ENCODE results near the gene TBC1D1.

The TBC1D1 gene

DNA sequence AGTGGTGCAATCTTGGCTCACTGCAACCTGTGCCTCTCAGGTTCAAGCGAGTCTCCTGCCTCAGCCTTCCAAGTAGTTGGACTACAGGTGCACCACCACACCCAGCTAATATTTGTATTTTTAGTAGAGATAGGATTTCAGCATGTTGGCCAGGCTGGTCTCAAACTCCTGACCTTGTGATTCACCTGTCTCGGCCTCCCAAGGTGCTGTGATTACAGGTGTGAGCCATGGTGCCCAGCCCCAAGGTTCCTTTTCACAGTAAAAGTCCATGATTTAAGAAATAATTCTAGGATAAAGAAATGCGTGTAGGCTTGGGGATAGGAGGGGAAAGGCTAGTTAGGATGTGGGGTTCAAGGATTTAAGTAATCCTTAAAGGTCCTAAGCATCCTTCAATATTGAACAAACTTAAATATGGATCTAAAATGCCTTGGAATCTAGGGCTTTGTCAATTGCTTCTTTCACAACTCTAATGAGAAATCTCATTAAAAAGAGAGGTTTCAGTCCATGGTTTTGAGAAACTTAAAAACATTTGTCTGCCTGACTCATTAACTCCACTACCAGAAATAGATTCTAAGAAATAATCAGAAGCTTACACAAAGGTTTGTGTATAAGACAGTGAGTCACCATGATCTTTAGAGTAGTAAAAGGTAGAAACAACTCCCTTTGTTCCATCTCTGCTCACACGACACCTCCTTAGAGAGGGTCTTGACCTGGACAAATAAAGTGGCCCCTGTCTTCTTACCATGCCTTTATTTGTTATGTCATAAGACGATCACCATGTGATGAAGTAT is 272.5 kb downstream of the TBC1D1 start:
- H3K4me3 ChIP-seq (ENCODE audit: low read depth, low read length) = no peak overlapping the region
- TF ChIP-seq, protein P1, sequence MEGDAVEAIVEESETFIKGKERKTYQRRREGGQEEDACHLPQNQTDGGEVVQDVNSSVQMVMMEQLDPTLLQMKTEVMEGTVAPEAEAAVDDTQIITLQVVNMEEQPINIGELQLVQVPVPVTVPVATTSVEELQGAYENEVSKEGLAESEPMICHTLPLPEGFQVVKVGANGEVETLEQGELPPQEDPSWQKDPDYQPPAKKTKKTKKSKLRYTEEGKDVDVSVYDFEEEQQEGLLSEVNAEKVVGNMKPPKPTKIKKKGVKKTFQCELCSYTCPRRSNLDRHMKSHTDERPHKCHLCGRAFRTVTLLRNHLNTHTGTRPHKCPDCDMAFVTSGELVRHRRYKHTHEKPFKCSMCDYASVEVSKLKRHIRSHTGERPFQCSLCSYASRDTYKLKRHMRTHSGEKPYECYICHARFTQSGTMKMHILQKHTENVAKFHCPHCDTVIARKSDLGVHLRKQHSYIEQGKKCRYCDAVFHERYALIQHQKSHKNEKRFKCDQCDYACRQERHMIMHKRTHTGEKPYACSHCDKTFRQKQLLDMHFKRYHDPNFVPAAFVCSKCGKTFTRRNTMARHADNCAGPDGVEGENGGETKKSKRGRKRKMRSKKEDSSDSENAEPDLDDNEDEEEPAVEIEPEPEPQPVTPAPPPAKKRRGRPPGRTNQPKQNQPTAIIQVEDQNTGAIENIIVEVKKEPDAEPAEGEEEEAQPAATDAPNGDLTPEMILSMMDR (IDR thresholded peaks at IDR 0.05; ENCODE audit: low read depth, low read length, missing control alignments) = no peak
- no peak for DNase-seq (ENCODE audit: low read depth)
- in situ Hi-C loops (cut with HindIII; ENCODE audit: low sequenced_read_pairs) = loop anchor here (5.0 kb wide), 1 partner anchor 81 kb away; no protein-coding TSS in a partner anchor

DNA sequence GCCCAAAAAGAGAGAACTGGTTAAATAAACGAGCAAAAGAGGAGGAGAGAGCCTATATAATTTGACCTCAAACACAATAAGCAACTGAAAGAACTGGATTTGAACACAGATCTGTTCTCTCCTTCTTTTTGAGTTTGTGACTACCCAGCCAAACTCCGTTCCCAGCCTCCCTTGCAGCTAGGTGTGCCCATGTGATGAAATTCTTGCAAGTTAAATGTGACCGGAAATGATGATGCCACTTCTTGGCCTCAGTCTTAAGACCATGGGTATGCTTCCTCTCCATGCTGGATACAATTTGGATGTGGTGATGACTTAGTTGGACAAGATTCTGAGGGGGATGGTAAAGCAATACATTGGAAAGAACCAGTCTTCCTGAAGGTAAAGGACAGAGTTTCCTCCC is 273.5 kb downstream of the TBC1D1 start:
- in situ Hi-C loops (cut with HindIII; ENCODE audit: low sequenced_read_pairs) = loop anchor here (5.0 kb wide), 1 partner anchor 82 kb away; no protein-coding TSS in a partner anchor
- no peak overlapping the region for H3K4me3 ChIP-seq (ENCODE audit: low read depth, low read length)
- DNase-seq (ENCODE audit: low read depth) = no peak
- TF ChIP-seq, protein P1 (IDR thresholded peaks at IDR 0.05; ENCODE audit: low read depth, low read length, missing control alignments) = no peak

DNA sequence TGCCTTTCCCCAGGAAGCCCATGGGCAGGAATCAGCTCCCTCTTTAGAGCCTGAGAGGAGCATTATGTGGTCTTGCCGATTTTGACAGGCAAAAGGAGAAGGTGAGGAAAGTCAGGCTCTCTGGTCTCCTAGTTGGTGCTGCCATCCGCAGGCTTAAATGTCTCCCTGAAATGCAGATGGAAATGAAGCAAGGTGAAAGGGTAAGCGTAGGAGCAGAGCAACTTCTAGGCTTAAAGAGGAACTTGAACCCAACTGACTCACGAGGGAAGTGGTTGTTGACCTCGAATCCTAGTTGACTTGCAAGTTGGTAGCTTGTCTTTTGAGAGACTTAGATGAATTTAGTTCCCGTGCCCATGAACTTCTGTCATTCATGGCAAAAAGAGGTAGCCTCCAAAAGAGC is 275.2 kb downstream of the TBC1D1 start:
- no peak overlapping the region for H3K4me3 ChIP-seq (ENCODE audit: low read depth, low read length)
- no peak for DNase-seq (ENCODE audit: low read depth)
- in situ Hi-C loops (cut with HindIII; ENCODE audit: low sequenced_read_pairs) = no loop called here
- TF ChIP-seq, protein P1 (IDR thresholded peaks at IDR 0.05; ENCODE audit: low read depth, low read length, missing control alignments) = no peak

DNA sequence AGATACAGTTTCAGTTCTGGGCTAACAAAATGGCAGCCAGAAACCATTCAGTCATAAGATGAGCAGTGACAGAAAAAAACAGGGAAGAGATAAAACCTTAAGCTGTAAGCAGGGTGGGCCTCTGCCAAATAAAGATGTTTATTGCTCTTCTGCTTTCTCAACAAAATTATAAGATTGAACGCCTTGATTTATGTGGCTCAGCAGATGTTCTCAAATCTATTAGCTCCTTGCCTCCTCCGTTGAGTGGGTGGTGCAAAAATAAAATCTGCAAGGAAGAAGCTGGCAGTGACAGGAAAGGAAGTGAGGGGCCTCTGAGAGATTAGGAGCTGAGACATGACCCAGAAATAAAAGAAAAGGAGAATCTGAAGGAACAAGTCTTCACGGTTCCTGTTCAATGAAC is 275.9 kb downstream of the TBC1D1 start:
- in situ Hi-C loops (cut with HindIII; ENCODE audit: low sequenced_read_pairs) = no loop called here
- H3K4me3 ChIP-seq (ENCODE audit: low read depth, low read length) = no peak overlapping the region

DNA sequence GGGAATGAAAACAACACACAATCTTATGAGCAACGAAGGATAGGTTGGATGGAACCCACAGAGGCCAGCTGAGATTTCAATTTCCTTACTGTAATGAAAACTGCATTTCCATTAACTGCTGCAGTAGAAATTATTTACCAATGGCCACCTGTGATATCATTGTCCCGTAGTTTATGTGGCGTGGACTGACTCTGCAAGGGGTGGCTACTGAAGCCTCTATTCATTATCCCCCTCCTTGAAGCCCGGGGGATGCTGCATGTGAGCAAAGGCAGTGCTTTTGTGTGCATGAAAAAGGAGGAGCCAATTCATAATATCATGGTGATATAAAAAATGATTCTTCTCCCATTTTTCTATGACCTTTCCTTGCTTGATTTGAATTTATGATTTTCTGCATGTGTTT is 277.1 kb downstream of the TBC1D1 start:
- TF ChIP-seq, protein P1 (IDR thresholded peaks at IDR 0.05; ENCODE audit: low read depth, low read length, missing control alignments) = no peak
- no peak for DNase-seq (ENCODE audit: low read depth)
- H3K4me3 ChIP-seq (ENCODE audit: low read depth, low read length) = no peak overlapping the region
- in situ Hi-C loops (cut with HindIII; ENCODE audit: low sequenced_read_pairs) = no loop called here

More for the DNA sequence above, 275.9 kb downstream of the TBC1D1 start:
- TF ChIP-seq, protein P1 (IDR thresholded peaks at IDR 0.05; ENCODE audit: low read depth, low read length, missing control alignments) = no peak
- no peak for DNase-seq (ENCODE audit: low read depth)

DNA sequence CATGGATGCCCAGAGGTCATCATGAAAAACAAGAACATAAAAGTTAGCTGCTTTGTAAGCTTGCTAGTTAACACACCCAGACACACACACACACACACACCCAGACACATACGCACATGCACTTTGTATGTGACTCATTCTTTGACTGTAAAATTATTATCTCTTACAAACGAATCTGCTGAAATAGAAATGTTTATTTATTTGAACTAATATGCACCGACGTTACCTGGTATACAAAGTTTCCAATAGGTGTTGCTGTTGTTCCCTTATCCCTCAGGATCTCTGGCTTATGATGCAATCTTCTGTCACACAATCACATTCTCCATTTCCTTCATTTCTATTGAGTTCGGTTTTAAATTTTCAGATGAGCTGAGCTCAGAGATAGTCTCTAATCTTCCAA is 278.6 kb downstream of the TBC1D1 start:
- TF ChIP-seq, protein P1 (IDR thresholded peaks at IDR 0.05; ENCODE audit: low read depth, low read length, missing control alignments) = no peak
- no peak overlapping the region for H3K4me3 ChIP-seq (ENCODE audit: low read depth, low read length)
- in situ Hi-C loops (cut with HindIII; ENCODE audit: low sequenced_read_pairs) = no loop called here
- DNase-seq (ENCODE audit: low read depth) = no peak

Measured in astrocyte of the cerebellum (primary cell).